Mesothelial cell of epicardium (in vitro differentiated cells): Measurements from ENCODE around the gene GUCA1A. TPM values are rescaled to one million over a fixed set of nuclear protein-coding genes. Genes with fewer than 3 reads are reported as not detected.
"Not testable (repeated sequence)": the region's sequence is repeated elsewhere in the genome, so short reads cannot be mapped to it uniquely, and the experiment has no call there.

Experiments used
- DNase-seq, 2 experiments: peaks; one replicate each; pipeline ENCODE4 v3.0.0; 2021; ENCODE audit warnings: low spot score in 2 of 2; ENCODE audit not compliant: unreplicated experiment in 2 of 2
- H3K27ac Mint-ChIP-seq: 2 replicates; pipeline ENCODE4 v1.8.0; 2021; ENCODE audit warnings: mixed read lengths
- H3K27me3 Mint-ChIP-seq: 2 replicates; pipeline ENCODE4 v1.8.0; 2021; ENCODE audit warnings: low read depth, mixed read lengths
- H3K36me3 Mint-ChIP-seq: 2 replicates; pipeline ENCODE4 v1.8.0; 2021; ENCODE audit warnings: mixed read lengths
- H3K4me1 Mint-ChIP-seq: 2 replicates; pipeline ENCODE4 v1.8.0; 2021; ENCODE audit warnings: mixed read lengths
- H3K4me3 Mint-ChIP-seq: 2 replicates; pipeline ENCODE4 v1.8.0; 2021; ENCODE audit warnings: mild to moderate bottlenecking, moderate library complexity, mixed read lengths
- H3K9me3 Mint-ChIP-seq: 2 replicates; pipeline ENCODE4 v1.8.0; 2021; ENCODE audit warnings: mixed read lengths
- CTCF ChIP-seq: fragments of 200-600 bp; sonication (generic); IDR thresholded peaks from one replicate; pipeline ENCODE4 v1.5.0; 2021; ENCODE audit warnings: antibody characterized with exemption; ENCODE audit not compliant: unreplicated experiment
- total RNA-seq: library from RNA; stranded (reverse); gene quantifications from 3 replicates; pipeline ENCODE4 v1.2.1, GENCODE V29; 2021

GUCA1A gene
- total RNA-seq, 1 donor from 2014 or later: 0.92 TPM

DNA sequence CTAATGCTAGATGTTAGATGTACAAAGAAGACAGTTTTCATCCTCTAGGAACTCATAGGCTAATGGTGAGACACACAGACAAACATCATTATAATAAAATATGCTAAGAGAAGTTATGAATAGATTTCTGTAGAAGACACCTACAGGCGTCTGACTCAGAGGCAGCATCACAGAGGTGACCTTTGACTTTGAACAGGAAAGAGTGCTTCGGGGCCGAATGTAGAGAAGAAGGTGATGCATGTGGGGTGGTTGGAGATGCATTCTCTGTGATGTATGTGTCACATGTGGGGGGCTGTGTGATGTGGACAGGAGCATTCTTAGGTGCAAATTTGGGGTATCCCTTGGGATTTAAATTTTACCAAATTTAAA, 6.8 kb downstream of the GUCA1A start:
- DNase-seq: no peak
- peaks cover 3% of the 10 kb centered on the region for H3K27me3 Mint-ChIP-seq
- H3K36me3 Mint-ChIP-seq: no peaks in the 10 kb centered on the region
- no peaks in the 10 kb centered on the region for H3K9me3 Mint-ChIP-seq
- TF ChIP-seq CTCF: no peak
- H3K4me3 Mint-ChIP-seq: no peak overlapping the region
- H3K4me1 Mint-ChIP-seq: no peaks in the 10 kb centered on the region
- H3K27ac Mint-ChIP-seq: no peak overlapping the region

DNA sequence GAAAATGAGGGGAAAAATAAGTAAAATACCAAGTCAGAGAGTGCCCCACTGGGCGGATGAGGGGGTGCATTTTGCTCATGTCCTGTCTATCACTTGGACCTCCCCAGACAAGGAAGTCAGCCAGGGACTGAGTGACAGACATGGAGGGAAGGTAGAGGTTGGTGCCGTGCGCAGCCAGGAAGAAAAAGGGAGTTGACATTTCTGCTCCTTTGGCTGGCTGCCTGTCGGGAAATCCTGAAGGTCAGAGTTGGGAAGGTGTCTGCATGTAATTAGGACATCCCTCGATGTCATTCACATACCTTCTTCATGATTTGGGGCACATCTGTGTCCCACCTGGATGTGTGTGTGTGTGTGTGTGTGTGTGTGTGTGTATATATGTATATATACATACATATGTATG, 8.9 kb downstream of the GUCA1A start:
- no peak overlapping the region for H3K4me3 Mint-ChIP-seq
- no peaks in the 10 kb centered on the region for H3K4me1 Mint-ChIP-seq
- H3K27ac Mint-ChIP-seq: no peak overlapping the region
- no peaks in the 10 kb centered on the region for H3K9me3 Mint-ChIP-seq
- no peaks in the 10 kb centered on the region for H3K27me3 Mint-ChIP-seq
- H3K36me3 Mint-ChIP-seq: peaks cover 1% of the 10 kb centered on the region
- DNase-seq: no peak
- TF ChIP-seq CTCF: no peak

GRCh38 chr6:42184475-42184874, 11.3 kb downstream of the GUCA1A start:
- Mint-ChIP-seq H3K4me3 (no peak overlapping the region), H3K27me3 (no peaks in the 10 kb centered on the region), H3K27ac (no peak overlapping the region), H3K4me1 (no peaks in the 10 kb centered on the region), H3K36me3 (peaks cover 1% of the 10 kb centered on the region), H3K9me3 (no peaks in the 10 kb centered on the region)
- TF ChIP-seq CTCF: no peak
- no peak for DNase-seq

DNA sequence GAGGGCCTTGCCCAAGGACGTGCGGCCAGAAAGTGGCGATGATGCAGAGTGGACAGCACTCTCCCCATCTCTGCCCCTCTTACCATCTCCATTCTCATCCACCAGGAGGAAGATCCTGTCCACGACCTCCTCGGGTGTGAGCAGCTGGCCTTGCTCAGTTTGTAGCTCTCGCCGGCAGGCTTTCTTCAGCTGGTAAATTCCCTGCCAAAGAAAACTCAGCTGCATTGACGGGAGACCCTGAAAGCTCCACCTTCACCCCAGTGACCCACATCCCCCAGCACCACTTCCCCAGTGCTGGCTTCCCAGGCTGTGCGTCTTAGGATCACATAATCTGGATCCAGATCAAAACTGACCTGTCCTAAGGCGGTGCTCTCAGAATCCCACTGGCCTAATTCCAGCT, 12.4 kb downstream of the GUCA1A start:
- TF ChIP-seq CTCF: no peak
- no peak overlapping the region for H3K27ac Mint-ChIP-seq
- H3K4me1 Mint-ChIP-seq: no peaks in the 10 kb centered on the region
- H3K36me3 Mint-ChIP-seq: peaks cover 1% of the 10 kb centered on the region
- no peak overlapping the region for H3K4me3 Mint-ChIP-seq
- H3K9me3 Mint-ChIP-seq: no peaks in the 10 kb centered on the region
- no peaks in the 10 kb centered on the region for H3K27me3 Mint-ChIP-seq
- DNase-seq: no peak

GRCh38 chr6:42188406-42188805, 15.2 kb downstream of the GUCA1A start:
- H3K27me3 Mint-ChIP-seq: no peaks in the 10 kb centered on the region
- no peak overlapping the region for H3K4me3 Mint-ChIP-seq
- no peak for DNase-seq
- peaks cover 5% of the 10 kb centered on the region for H3K4me1 Mint-ChIP-seq
- peaks cover 1% of the 10 kb centered on the region for H3K36me3 Mint-ChIP-seq
- no peaks in the 10 kb centered on the region for H3K9me3 Mint-ChIP-seq
- no peak for TF ChIP-seq CTCF
- no peak overlapping the region for H3K27ac Mint-ChIP-seq

DNA sequence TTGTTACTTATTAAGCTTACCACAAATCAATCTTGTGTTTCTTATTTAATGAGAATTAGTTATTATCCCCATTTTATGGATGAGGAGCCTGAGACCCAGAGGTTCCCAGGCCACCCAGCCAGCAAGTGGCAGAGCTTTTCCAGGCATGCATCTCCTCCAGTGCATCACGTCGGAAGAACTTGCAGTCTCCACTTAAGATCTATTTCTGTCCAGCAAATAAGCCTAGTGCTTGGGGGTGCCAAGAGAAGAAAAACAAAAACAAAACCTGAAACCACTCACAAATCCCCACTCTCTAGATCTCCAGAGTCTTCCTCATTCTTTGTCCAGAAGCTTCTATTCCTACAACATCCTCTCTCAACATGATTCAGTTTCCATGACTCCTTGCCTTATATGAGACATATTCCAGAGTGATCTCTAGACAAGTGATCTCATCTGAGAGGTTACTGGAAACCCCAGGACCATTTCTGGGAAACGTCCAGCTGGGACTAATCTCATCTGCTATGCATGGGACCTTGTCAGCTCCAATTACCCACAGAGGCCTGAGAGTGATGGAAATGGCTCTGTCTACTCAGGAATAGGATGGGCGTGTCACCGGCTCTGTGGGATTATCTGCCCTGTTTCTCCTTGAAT, 17.5 kb downstream of the GUCA1A start:
- no peaks in the 10 kb centered on the region for H3K9me3 Mint-ChIP-seq
- TF ChIP-seq CTCF: no peak
- no peak overlapping the region for H3K4me3 Mint-ChIP-seq
- peaks cover 10% of the 10 kb centered on the region for H3K4me1 Mint-ChIP-seq
- no peak overlapping the region for H3K27ac Mint-ChIP-seq
- H3K27me3 Mint-ChIP-seq: no peaks in the 10 kb centered on the region
- no peak for DNase-seq
- no peaks in the 10 kb centered on the region for H3K36me3 Mint-ChIP-seq

- H3K4me3 Mint-ChIP-seq, H3K9me3 Mint-ChIP-seq, H3K27me3 Mint-ChIP-seq, H3K36me3 Mint-ChIP-seq, H3K27ac Mint-ChIP-seq, DNase-seq, H3K4me1 Mint-ChIP-seq: not testable (repeated sequence)
These were observed 19.2 kb downstream of the GUCA1A start for GRCh38 chr6:42192385-42192784.
